ENCODE data around the gene SLC5A1.

SLC5A1 gene

DNA sequence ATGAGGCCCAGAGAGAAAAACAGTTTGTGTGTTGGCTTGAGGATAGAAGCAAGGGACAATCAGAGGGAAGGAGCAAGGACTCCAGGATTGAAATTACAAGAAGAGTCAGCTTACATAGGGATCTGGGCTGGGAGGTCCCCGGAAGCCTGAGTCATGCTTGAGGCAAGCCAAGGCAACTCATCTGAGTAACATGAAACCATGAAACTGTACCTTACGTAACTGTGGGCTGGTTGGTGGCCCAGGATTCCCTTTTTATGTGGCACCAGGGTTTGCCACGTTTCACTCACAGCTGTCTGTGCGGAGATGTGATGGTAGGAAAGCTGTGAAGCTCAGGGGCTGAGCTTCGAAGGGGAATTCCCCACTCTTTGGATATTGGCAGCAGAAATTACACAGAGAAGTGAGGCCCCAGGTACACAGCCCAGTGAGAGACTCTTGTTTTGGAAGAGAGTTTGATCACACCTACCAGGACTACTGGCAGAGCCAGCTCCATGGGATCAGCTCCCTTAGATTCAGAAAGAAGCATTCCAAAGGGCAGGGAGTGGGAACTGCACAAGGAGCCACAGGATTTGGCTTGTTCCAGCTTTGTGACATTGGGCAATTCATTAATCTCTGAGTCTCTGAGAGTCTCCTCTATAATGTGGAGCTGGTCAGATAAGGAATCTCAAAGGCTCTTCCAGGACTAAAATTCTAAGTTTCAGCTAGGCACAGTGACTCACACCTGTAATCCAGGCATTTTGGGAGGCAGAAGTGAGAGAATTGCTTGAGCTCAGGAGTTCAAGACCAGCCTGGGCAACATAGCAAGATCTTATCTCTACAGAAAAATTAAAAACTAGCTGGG, 7.8 kb downstream of the SLC5A1 start:
- DNase-seq (ENCODE audit: low spot score), result no peak

- DNase-seq (ENCODE audit: low spot score), result no peak
These were observed 9.2 kb downstream of the SLC5A1 start for GRCh38 chr22:32052244-32052643.

DNA sequence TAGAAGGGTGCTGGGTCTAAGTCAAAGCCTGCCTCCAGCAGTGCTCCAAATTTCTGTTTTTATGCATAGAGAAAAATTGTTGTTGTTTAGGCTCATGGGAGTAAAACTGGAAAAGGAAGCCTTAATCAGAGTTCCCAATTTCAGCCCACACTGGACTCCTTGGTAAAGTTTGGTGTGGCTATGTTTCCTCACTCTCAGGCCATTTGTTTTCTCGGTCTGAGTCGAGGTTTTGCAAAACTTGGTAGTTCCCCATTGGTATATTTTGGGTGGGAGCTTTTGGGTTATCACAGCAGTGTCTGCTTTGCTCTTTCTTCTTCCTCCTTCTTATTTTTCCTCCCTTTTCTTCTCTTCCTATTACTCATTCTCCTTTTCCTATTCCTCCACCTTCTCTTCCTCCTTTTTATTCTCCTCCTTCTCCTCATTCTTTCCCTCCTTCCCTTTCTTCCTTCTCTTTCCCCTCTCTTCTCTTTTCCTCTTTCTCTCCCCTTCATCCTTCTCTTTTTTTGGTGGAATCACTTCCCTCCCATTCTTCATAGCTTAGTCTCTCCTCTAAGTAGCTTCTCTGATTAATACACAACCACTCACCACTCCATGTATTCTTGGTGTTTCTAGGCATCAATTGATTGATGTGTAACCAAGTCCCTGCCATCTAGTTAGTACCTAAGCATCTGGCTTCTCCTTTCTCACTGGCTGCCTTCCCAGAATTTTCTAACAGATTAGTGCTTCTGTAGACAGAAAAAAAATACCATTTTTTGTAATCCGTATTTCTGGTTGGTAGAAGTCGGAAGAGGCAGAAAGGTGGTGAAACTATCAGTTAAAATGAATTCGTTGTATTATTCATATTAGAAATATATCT, 10.1 kb downstream of the SLC5A1 start:
- no peak for DNase-seq (ENCODE audit: low spot score)

GRCh38 chr22:32055069-32055468, 12.0 kb downstream of the SLC5A1 start:
- no peak for DNase-seq (ENCODE audit: low spot score)

GRCh38 chr22:32058656-32059260, 15.7 kb downstream of the SLC5A1 start:
- DNase-seq (ENCODE audit: low spot score), result no peak

DNA sequence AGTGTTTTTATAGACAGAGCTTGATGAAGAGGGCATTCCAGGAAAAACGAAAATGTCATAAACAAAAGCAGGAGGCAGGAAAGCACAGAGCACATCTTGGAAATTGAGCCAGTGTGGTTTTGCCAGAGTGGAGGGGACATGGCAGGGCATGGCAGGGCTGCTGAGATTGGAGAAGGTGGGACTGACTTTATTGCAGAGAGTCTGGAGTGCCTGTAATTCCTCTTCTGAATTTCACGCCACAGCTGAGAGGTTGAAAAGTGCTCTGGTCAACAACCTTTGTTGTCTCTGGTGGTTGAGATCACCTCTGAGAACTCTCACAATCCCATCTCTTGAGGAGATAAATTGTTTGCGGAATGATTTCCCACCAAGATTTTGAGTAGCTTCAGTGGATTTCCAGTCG, 16.4 kb downstream of the SLC5A1 start:
- DNase-seq (ENCODE audit: low spot score), result no peak

- DNase-seq (ENCODE audit: low spot score), result no peak
These were observed 20.6 kb downstream of the SLC5A1 start for GRCh38 chr22:32063701-32064100.

DNA sequence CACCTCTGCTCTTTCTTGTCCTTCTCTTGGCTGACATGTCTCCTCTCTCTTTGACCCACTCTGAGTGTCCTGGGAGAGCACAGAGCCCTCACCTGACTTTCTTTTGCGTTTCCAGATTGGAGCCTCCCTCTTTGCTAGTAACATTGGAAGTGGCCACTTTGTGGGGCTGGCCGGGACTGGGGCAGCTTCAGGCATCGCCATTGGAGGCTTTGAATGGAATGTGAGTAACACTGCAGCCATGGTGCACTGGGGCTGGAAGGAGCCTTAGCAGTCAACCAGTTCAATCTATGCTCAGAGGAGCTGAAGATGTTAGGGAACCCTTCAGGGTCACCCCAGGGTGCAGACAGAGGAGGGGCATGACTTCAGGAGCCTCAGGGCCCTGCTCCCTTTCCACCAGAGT, 23.8 kb downstream of the SLC5A1 start:
- no peak for DNase-seq (ENCODE audit: low spot score)

DNA sequence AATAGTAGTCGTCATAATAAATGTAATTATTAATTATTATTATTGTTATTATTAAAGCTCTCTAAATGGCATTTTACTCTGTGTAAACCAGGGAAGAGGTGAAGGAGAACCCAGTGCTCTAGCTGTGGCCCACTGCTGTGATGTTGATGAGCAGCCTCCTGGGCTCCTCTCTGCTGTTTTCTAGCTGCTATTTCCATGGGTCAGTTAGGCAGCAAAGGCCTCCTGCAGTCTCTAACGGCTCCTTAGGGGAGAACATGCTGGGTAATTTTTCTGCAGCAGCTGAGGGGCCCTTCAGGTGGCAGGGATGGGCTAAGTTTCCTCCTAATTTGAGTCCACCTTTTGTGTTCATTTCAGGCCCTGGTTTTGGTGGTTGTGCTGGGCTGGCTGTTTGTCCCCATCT, 24.6 kb downstream of the SLC5A1 start:
- DNase-seq (ENCODE audit: low spot score), result no peak

DNA sequence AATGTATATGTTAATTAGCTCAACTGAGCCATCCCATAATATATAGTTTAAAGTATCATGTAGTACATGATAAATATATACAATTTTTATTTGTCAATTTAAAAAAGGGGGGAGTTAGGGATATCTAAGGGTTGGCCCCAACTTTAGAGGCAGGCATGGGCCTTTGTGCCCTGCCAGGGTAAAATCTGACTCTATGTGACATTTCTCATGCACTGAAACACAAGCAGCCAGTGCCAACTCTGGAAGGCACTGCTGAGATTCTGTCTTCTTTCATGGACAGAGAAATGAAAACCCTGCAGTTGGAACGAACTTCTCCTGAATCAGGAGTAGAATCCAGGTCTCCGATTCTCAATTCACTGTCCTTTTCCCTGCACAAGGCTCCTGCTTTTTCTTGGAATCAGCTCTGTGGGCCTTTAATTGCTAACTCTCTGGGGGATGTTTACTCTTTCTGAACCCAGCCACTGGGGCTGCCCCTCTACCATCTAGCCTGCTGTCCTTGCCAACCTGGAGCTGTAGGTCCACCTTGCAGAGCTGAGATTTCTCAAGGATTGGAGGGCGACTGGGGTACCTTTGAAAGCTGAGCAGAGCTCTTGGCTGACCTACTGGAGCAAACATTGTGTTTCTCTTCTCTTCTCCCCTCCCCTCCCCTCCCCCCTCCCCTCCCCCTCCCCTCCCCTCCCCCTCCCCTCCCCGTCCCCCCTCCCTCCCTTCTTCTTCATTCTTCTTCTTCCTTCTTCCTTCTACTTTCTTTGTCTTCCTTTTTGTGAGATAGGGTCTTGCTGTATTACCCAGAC, 26.7 kb downstream of the SLC5A1 start:
- no peak for DNase-seq (ENCODE audit: low spot score)

GRCh38 chr22:32073262-32073661, 30.2 kb downstream of the SLC5A1 start:
- DNase-seq (ENCODE audit: low spot score), result no peak

GRCh38 chr22:32073823-32074380, 30.8 kb downstream of the SLC5A1 start:
- DNase-seq (ENCODE audit: low spot score), result no peak

- no peak for DNase-seq (ENCODE audit: low spot score)
These were observed 33.1 kb downstream of the SLC5A1 start for GRCh38 chr22:32075997-32076760.

- no peak for DNase-seq (ENCODE audit: low spot score)
These were observed 33.7 kb downstream of the SLC5A1 start for GRCh38 chr22:32076761-32077084.

DNA sequence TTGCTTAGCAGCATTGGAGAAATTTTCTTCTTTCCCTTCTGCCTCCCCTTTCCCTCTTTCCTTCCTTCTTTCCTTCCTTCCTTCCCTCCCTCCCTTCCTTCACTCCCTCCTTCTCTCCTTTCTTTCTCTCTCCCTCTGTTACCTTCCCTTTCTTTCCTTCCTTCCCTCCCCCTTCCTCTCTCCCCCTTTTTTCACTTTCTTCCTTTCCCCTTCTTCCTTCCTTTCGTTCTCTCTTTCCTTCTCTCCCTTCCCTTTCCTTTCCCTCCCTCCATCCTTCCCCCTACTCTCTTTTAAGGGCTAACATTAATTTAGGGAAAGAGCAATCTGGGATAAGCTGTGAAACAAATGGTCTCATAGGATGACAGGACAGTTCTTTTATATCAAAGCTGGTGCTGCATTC, 34.1 kb downstream of the SLC5A1 start:
- no peak for DNase-seq (ENCODE audit: low spot score)

DNA sequence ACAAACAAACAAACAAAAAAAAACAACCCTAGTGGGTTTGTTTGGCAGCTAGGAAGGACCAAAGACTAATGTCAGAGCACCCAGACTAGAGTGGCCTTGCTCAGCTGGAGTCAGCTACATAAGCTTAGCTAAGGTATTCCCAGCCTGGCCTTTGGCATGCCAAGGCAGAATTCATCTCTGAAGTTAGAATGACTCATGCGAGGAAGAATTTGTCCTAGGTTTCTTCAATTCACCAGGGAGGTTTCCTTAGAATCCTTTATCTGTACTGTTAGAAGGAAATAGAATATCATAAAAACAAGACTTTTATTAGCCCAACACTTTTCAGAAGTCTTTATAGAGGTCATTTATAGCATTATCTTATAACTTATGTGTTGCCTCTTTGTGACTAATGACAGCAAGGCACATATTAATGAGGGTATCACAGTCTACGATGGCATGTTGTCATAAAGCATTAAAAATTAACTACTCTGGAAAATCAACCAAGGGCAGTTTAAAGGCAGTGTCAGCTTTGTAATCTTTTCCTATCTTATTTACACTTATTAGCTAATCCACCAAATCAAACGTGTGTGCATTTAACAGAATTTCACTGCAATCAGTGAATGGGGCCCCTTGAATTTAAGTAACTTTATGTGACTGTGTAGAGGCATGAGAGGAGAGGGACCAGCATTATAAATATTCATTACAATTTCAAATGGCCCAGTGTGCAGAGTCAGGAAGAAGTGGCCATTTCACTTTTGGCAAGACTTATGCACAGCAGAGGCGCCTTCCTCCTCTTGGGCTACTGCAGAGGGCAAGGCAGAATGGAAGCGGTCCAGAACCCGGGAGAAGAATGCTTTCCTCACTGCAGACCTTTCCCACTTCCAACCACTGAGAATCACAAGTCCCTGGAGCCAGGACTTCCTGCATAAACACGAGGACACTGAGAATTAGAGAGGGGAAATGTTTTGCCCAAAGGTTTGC, 36.3 kb downstream of the SLC5A1 start:
- no peak for DNase-seq (ENCODE audit: low spot score)

DNA sequence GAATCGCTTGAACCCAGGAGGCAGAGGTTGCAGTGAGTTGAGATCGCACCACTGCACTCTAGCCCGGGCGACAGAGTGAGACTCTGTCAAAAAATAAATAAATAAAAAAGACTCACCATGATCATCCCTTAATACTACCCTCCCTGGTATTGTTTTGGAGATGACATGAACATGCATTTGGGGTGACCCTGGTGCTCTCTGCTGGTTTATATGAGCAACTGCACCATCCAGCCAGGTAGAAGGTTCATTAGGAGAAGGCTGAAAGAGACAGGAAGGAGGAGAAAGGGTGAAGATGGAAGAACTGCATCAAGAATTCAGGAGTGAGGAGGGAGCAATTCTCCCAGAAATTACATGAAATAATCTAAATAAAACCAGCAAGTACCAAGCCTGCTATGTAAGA, 37.8 kb downstream of the SLC5A1 start:
- no peak for DNase-seq (ENCODE audit: low spot score)

GRCh38 chr22:32082331-32082730, 39.3 kb downstream of the SLC5A1 start:
- no peak for DNase-seq (ENCODE audit: low spot score)

DNA sequence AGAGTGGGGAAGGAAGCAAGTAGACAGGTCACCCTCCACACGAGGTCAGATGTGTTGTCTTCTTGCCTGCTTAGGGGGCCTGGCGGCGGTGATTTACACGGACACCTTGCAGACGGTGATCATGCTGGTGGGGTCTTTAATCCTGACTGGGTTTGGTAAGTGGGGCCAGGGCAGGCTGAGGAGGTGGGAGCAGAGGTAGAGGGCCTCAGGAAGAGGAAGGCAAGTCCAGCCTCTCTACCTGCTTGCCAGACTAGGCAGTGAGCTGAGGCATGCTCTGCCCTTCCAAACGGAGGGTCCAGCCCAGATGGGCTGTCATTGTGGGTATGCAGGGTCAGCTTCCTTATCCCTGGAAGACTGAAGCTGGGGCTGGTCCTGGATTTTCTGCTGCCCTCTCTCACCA, 39.9 kb downstream of the SLC5A1 start:
- no peak for DNase-seq (ENCODE audit: low spot score)

GRCh38 chr22:32083814-32084213, 40.8 kb downstream of the SLC5A1 start:
- DNase-seq (ENCODE audit: low spot score), result no peak
